HEK293 (cell line): Measurements from ENCODE around the gene KIF17.

Experiments
- CTCF ChIP-seq: fragments of 450-650 bp; formaldehyde crosslinking; IDR thresholded peaks from 2 replicates; pipeline ENCODE4 v1.5.1; 2016; ENCODE audit warnings: missing biosample characterization, missing genetic modification characterization
- KLF8 ChIP-seq: fragments of 450-650 bp; formaldehyde crosslinking; IDR thresholded peaks from 2 replicates; pipeline ENCODE4 v1.5.1; 2016; ENCODE audit warnings: missing biosample characterization, missing genetic modification characterization
- REST ChIP-seq: fragments of 450-650 bp; formaldehyde crosslinking; IDR thresholded peaks from 2 replicates; pipeline ENCODE4 v1.5.1; 2016; ENCODE audit warnings: missing biosample characterization, missing genetic modification characterization
- TCF7L2 ChIP-seq: IDR thresholded peaks from 2 replicates; pipeline ENCODE4 v1.6.1; 2011; ENCODE audit warnings: low read depth, mild to moderate bottlenecking, inconsistent platforms, low read length, moderate library complexity, borderline replicate concordance
- ZNF146 ChIP-seq: fragments of 450-650 bp; formaldehyde crosslinking; IDR thresholded peaks from 2 replicates; pipeline ENCODE4 v1.5.1; 2016; ENCODE audit warnings: missing biosample characterization, missing genetic modification characterization
- ZNF18 ChIP-seq: fragments of 450-650 bp; formaldehyde crosslinking; IDR thresholded peaks from 2 replicates; pipeline ENCODE4 v1.5.1; 2016; ENCODE audit warnings: missing biosample characterization, missing genetic modification characterization
- ZSCAN18 ChIP-seq: fragments of 450-650 bp; formaldehyde crosslinking; IDR thresholded peaks from 2 replicates; pipeline ENCODE4 v1.5.1; 2016; ENCODE audit warnings: missing biosample characterization, missing genetic modification characterization

GRCh38 chr1:20709868-20710267 is 7.9 kb downstream of the KIF17 start:
- TF ChIP-seq CTCF (tag by site-specific recombination) (no peak), REST (tag by site-specific recombination) (no peak), ZSCAN18 (tag by site-specific recombination) (no peak), KLF8 (no peak), ZNF146 (no peak), TCF7L2 (no peak), ZNF18 (tag by site-specific recombination) (no peak)
